Measurements from ENCODE around the gene HAT1.
"Not testable (repeated sequence)": the region's sequence is repeated elsewhere in the genome, so short reads cannot be mapped to it uniquely, and the experiment has no call there.

The HAT1 gene

GRCh38 chr2:171922230-171923022, at the start of gene HAT1:
Gene HAT1 (plus strand): TSS chr2:171922461. CDS start chr2:171922501, 40 bp downstream.
- DNase-seq (ENCODE audit: low read depth in 2 of 2, low spot score in 1 of 2): peak; percentile 95 to 96

- no peak for DNase-seq (ENCODE audit: low read depth in 2 of 2, low spot score in 1 of 2)
These were observed 47.7 kb upstream of the HAT1 start for GRCh38 chr2:171874517-171874916.

- no peak for DNase-seq (ENCODE audit: low read depth in 2 of 2, low spot score in 1 of 2)
These were observed 47.3 kb upstream of the HAT1 start for GRCh38 chr2:171874963-171875362.

GRCh38 chr2:171878481-171878993, 43.7 kb upstream of the HAT1 start:
- DNase-seq (ENCODE audit: low read depth in 2 of 2, low spot score in 1 of 2): no peak

- DNase-seq (ENCODE audit: low read depth in 2 of 2, low spot score in 1 of 2): no peak
These were observed 42.4 kb upstream of the HAT1 start for GRCh38 chr2:171879865-171880264.

- no peak for DNase-seq (ENCODE audit: low read depth in 2 of 2, low spot score in 1 of 2)
These were observed 41.5 kb upstream of the HAT1 start for GRCh38 chr2:171880774-171881173.

- no peak for DNase-seq (ENCODE audit: low read depth in 2 of 2, low spot score in 1 of 2)
These were observed 40.0 kb upstream of the HAT1 start for GRCh38 chr2:171882089-171882769.

GRCh38 chr2:171883275-171883893, 38.9 kb upstream of the HAT1 start:
- no peak for DNase-seq (ENCODE audit: low read depth in 2 of 2, low spot score in 1 of 2)

GRCh38 chr2:171889333-171889732, 32.9 kb upstream of the HAT1 start:
- DNase-seq (ENCODE audit: low read depth in 2 of 2, low spot score in 1 of 2): no peak

GRCh38 chr2:171889808-171890207, 32.5 kb upstream of the HAT1 start:
- no peak for DNase-seq (ENCODE audit: low read depth in 2 of 2, low spot score in 1 of 2)

GRCh38 chr2:171893196-171893823, 29.0 kb upstream of the HAT1 start:
- no peak for DNase-seq (ENCODE audit: low read depth in 2 of 2, low spot score in 1 of 2)

GRCh38 chr2:171893824-171894611, 28.2 kb upstream of the HAT1 start, which contains the start of gene SLC25A12:
Gene SLC25A12 (minus strand): TSS chr2:171894244. CDS start chr2:171894214, 30 bp downstream.
- peak; percentile 21 to 44 for DNase-seq (ENCODE audit: low read depth in 2 of 2, low spot score in 1 of 2)

- no peak for DNase-seq (ENCODE audit: low read depth in 2 of 2, low spot score in 1 of 2)
These were observed 27.7 kb upstream of the HAT1 start for GRCh38 chr2:171894612-171894947.

- DNase-seq (ENCODE audit: low read depth in 2 of 2, low spot score in 1 of 2): no peak
These were observed 26.5 kb upstream of the HAT1 start for GRCh38 chr2:171895786-171896185.

- DNase-seq (ENCODE audit: low read depth in 2 of 2, low spot score in 1 of 2): not testable (repeated sequence)
These were observed 22.5 kb upstream of the HAT1 start for GRCh38 chr2:171899623-171900282.

- no peak for DNase-seq (ENCODE audit: low read depth in 2 of 2, low spot score in 1 of 2)
These were observed 19.3 kb upstream of the HAT1 start for GRCh38 chr2:171902840-171903420.

GRCh38 chr2:171908235-171908634, 14.0 kb upstream of the HAT1 start:
- no peak for DNase-seq (ENCODE audit: low read depth in 2 of 2, low spot score in 1 of 2)

GRCh38 chr2:171909266-171909665, 13.0 kb upstream of the HAT1 start:
- no peak for DNase-seq (ENCODE audit: low read depth in 2 of 2, low spot score in 1 of 2)

GRCh38 chr2:171910494-171910893, 11.8 kb upstream of the HAT1 start:
- no peak for DNase-seq (ENCODE audit: low read depth in 2 of 2, low spot score in 1 of 2)

- no peak for DNase-seq (ENCODE audit: low read depth in 2 of 2, low spot score in 1 of 2)
These were observed 8.7 kb upstream of the HAT1 start for GRCh38 chr2:171913517-171913916.
